DLD1 (cell line): ENCODE results near the gene OTOR.

Experiments used
- in situ Hi-C: cut with HindIII; loops from 2 replicates; pipeline ENCODE4 v1.10.0; 2017; ENCODE audit warnings: low sequenced_read_pairs

The OTOR gene

GRCh38 chr20:16748308-16748900 lies at the start of gene OTOR:
Gene OTOR, plus strand, starts transcription at chr20:16748358. Its CDS starts 44 bp downstream, at chr20:16748402.
- in situ Hi-C loops = no loop called here

- in situ Hi-C loops = no loop called here
Measured at GRCh38 chr20:16699293-16699692, 48.9 kb upstream of the OTOR start.

- in situ Hi-C loops = no loop called here
Measured at GRCh38 chr20:16701296-16701695, 46.9 kb upstream of the OTOR start.

GRCh38 chr20:16703570-16703969 lies 44.6 kb upstream of the OTOR start:
- in situ Hi-C loops = no loop called here

- in situ Hi-C loops = no loop called here
Measured at GRCh38 chr20:16707674-16708073, 40.5 kb upstream of the OTOR start.

GRCh38 chr20:16708602-16709001 lies 39.6 kb upstream of the OTOR start:
- in situ Hi-C loops = no loop called here

- in situ Hi-C loops = no loop called here
Measured at GRCh38 chr20:16709017-16709416, 39.1 kb upstream of the OTOR start.

GRCh38 chr20:16710781-16711180 lies 37.4 kb upstream of the OTOR start:
- in situ Hi-C loops = no loop called here

GRCh38 chr20:16711661-16712258 lies 36.4 kb upstream of the OTOR start:
- in situ Hi-C loops = no loop called here

GRCh38 chr20:16712511-16712947 lies 35.6 kb upstream of the OTOR start:
- in situ Hi-C loops = no loop called here

- in situ Hi-C loops = no loop called here
Measured at GRCh38 chr20:16713066-16713465, 35.1 kb upstream of the OTOR start.

GRCh38 chr20:16714242-16714641 lies 33.9 kb upstream of the OTOR start:
- in situ Hi-C loops = no loop called here

GRCh38 chr20:16714751-16715150 lies 33.4 kb upstream of the OTOR start:
- in situ Hi-C loops = no loop called here

GRCh38 chr20:16719421-16719820 lies 28.7 kb upstream of the OTOR start:
- in situ Hi-C loops = no loop called here

- in situ Hi-C loops = no loop called here
Measured at GRCh38 chr20:16729080-16729479, 19.1 kb upstream of the OTOR start.

- in situ Hi-C loops = no loop called here
Measured at GRCh38 chr20:16729565-16730460, 18.3 kb upstream of the OTOR start, which contains the start of gene SNRPB2. Gene SNRPB2, plus strand, starts transcription at chr20:16730026. Its CDS starts 1,677 bp downstream, at chr20:16731703.

GRCh38 chr20:16732506-16733152 lies 15.5 kb upstream of the OTOR start:
- in situ Hi-C loops = no loop called here

GRCh38 chr20:16740365-16741072 lies 7.6 kb upstream of the OTOR start:
- in situ Hi-C loops = no loop called here

- in situ Hi-C loops = no loop called here
Measured at GRCh38 chr20:16744178-16744807, 3.9 kb upstream of the OTOR start.

GRCh38 chr20:16745204-16745603 lies 3.0 kb upstream of the OTOR start:
- in situ Hi-C loops = no loop called here
